ENCODE data around the gene TMEM272. TPM values are rescaled to one million over a fixed set of nuclear protein-coding genes. Genes with fewer than 3 reads are reported as not detected.

TMEM272 gene, protein sequence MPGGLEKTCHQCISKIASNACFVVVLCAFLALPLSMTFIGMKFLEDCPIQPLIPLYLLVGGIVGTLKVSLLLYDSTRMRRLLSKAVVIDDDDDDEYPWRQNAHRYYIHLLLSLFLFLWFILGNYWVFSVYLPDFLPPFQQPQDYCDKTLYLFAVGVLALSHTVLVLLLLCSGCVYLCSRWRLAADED
- under 1 TPM; 0.34 to 0.54 (median 0.38) TPM for polyA plus RNA-seq (ENCODE audit: insufficient read length in 3 of 3)
- long read RNA-seq, donor 1: 0 reads
- long read RNA-seq, donor 2: 0 reads
- long read RNA-seq, donor 3: 0 reads
- long read RNA-seq, donor 4: 0 reads
- long read RNA-seq, donor 5: 0 reads
- long read RNA-seq, donor 6: 0 reads
- long read RNA-seq, donor 7: 0 reads
- long read RNA-seq, donor 8: 0 reads
- long read RNA-seq, donor 9: 0 reads
- long read RNA-seq, donor 10: 0 reads
- long read RNA-seq, donor 11: 0 reads
- long read RNA-seq, donor 12: 0 reads
- long read RNA-seq, donor 13: 0 reads
- long read RNA-seq, donor 14: 0 reads
- long read RNA-seq, donor 15: 0 reads
- long read RNA-seq, donor 16: 0 reads

DNA sequence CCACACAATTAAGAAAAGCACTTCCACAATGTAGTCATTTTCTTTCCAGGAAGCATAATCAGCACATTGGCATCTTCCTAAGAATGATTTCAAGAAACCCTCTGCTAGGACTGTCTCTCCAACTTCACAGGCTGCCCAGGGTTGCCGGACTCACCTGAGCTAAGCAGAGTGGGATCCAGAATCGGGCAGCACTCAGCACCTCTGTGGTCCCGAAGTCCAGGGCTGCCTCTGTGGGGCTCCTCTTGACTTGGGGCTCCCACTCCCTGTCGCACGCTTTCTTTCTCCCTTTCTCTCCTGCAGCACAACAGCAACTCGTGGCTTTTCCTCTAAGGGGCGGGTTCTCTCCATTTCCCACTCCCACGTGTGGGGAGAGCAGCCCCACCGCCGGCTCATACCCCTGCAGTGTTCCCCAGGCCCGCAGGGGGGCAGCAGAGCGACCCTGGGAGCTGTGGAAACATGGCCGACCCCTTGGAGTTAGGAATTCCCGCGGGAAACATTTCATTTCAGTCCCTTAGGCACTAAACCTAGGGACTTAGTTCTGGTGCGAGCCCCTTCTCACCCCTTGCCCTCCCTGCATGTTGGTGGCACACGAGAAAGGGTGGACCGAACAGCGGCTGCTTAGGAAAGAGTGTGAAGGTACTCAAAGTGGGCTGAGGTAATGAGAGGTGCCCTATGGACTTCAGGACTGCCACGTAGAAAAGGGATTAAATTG is at the start of gene TMEM272:
TSS of gene TMEM272 (minus strand) at position 316 of the 712 bp plus-strand sequence. CDS start 6,647 bp downstream, outside the sequence.
- peak; percentile 17 to 48 (median 34) for DNase-seq (ENCODE audit: extremely low read depth in 1 of 11, low read depth in 9 of 11, low spot score in 4 of 11)

GRCh38 chr13:51894239-51894638 is 49.3 kb upstream of the TMEM272 start:
- DNase-seq (ENCODE audit: extremely low read depth in 1 of 11, low read depth in 9 of 11, low spot score in 4 of 11): no peak

DNA sequence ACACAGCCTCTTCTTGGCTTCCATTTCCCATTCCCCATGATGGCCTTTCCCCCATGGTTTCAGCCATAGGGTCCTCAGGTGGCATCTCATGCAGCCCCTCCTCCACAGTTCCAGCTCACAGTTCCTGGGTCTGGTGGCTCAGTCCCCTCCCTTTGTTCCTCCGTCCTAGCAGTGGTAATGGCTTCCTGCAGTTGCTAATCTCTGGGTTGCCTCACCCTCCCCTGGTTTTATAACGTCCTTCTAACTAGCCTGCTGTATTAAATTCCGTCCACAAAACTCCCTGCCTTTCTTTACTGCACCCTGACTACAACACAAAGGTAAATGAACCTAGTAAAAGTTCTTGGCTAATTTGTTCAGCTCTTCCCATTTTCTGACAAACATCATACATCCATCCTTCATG is 47.7 kb upstream of the TMEM272 start:
- no peak for DNase-seq (ENCODE audit: extremely low read depth in 1 of 11, low read depth in 9 of 11, low spot score in 4 of 11)

- DNase-seq (ENCODE audit: extremely low read depth in 1 of 11, low read depth in 9 of 11, low spot score in 4 of 11): no peak
Observed at GRCh38 chr13:51887468-51887867, 42.5 kb upstream of the TMEM272 start.

GRCh38 chr13:51885651-51886050 is 40.7 kb upstream of the TMEM272 start:
- DNase-seq (ENCODE audit: extremely low read depth in 1 of 11, low read depth in 9 of 11, low spot score in 4 of 11): no peak

GRCh38 chr13:51883226-51883600 is 38.2 kb upstream of the TMEM272 start:
- DNase-seq (ENCODE audit: extremely low read depth in 1 of 11, low read depth in 9 of 11, low spot score in 4 of 11): no peak

- DNase-seq (ENCODE audit: extremely low read depth in 1 of 11, low read depth in 9 of 11, low spot score in 4 of 11): no peak
Observed at GRCh38 chr13:51882570-51883225, 37.7 kb upstream of the TMEM272 start.

DNA sequence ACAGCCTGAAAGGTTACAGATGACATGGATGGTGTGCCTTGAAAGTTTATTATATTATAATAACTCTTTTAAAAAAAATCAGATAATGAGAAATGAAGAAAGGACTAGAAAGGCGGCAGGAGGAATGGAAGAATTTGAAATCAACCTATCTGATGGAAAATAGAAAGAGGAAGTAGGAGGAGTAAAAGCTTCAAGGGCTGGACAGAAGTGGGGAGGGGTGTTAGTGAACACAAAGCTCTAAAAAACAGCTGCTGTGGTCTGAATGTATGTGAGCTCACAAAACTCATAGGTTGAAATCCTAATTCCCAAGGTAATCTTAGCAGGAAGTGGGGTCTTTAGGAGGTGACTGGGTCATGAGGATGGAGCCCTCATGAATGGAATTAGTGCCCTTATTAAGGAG is 36.3 kb upstream of the TMEM272 start:
- no peak for DNase-seq (ENCODE audit: extremely low read depth in 1 of 11, low read depth in 9 of 11, low spot score in 4 of 11)

DNA sequence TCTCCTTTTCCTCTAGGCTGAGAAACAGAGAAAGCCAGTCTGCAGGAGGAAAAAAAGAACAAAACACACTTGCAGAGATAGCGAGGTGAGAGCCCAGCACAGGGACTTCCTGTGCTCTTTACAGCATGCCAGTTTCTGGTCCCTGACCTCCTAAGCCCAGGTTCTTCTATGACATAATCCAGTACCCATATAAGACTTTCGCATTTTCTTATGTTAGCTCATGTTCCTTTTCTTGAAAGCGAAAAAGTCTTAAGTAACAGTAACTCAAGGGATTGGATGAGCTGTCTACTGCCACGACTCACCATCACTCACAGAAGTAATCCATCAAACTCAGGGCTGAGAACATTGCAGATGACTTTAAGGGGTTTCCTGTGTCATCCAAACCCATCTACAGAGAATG is 34.2 kb upstream of the TMEM272 start:
- no peak for DNase-seq (ENCODE audit: extremely low read depth in 1 of 11, low read depth in 9 of 11, low spot score in 4 of 11)

DNA sequence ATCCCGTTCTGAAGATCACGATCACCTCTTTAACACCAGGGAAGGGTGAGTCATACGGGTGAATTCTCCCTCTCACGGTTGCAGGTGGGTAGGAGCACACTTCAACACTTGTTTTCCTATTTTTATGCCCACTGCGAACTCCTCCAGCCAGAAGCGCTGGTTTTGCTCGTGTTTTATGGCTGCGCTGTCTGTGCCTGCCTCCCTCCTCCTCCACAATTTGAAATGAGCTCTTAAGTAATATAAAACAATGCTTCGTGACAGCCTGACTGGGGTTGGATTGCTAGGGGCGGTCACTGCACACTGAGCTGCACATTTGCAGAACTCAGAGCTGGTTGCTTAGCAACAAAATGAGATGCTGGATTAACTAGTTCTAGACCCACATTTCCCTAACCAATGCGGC is 29.7 kb upstream of the TMEM272 start:
- peak in 9 of 11 donors; percentile 12 to 53 (median 35) for DNase-seq (ENCODE audit: extremely low read depth in 1 of 11, low read depth in 9 of 11, low spot score in 4 of 11)

GRCh38 chr13:51873837-51874236 is 28.9 kb upstream of the TMEM272 start:
- DNase-seq (ENCODE audit: extremely low read depth in 1 of 11, low read depth in 9 of 11, low spot score in 4 of 11): no peak

DNA sequence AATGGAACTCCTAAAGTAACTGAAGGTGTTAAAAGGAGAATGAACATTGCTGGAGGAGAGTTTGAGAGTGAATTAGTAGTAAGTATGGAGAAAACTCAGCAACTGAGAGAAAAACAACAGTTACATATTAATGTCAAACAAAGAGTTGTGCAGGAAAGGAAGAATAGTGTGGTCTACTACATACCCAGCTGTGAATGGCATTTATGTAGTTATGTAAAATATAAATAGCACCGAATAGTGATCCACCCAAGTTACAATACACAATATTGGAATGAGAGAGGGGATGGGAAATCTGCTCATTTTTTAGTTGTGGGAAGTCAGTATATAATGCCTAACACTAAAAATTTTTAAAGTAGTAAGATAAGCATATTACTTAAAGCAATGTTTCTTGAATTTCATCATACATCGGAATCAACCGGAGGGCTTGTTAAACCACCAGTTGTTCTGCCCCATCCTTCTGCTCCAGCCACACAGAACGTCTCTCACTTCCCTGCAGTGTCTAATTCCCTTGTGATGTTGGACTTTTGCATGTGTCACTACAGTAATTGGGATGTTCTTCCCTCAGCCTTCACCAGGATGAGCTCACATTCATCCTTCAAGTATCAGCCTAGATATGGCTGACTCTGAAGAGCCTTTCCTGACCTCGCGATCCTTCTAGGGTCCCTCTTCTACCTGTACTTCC is 28.3 kb upstream of the TMEM272 start:
- no peak for DNase-seq (ENCODE audit: extremely low read depth in 1 of 11, low read depth in 9 of 11, low spot score in 4 of 11)

GRCh38 chr13:51870616-51871015 is 25.6 kb upstream of the TMEM272 start:
- DNase-seq (ENCODE audit: extremely low read depth in 1 of 11, low read depth in 9 of 11, low spot score in 4 of 11): no peak

DNA sequence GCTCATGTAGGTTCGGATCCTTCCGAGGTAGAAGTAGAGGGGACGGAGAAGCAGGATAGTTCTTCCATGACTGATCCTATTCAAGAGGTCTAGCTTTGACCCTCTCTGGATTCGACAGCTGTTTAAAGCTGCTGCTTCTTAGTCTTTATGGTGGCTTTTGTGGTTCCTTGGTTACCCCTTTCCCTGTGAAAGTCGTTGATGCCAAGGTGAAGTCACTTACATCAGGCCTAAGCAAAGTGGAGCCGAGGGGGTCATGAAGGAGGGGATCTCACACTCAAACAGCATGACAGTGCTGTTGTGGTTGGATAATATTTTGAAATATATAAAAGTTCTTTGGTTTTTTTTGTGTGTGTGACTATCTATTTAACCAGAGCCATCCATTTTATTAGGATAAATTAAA is 24.9 kb upstream of the TMEM272 start:
- DNase-seq (ENCODE audit: extremely low read depth in 1 of 11, low read depth in 9 of 11, low spot score in 4 of 11): no peak

DNA sequence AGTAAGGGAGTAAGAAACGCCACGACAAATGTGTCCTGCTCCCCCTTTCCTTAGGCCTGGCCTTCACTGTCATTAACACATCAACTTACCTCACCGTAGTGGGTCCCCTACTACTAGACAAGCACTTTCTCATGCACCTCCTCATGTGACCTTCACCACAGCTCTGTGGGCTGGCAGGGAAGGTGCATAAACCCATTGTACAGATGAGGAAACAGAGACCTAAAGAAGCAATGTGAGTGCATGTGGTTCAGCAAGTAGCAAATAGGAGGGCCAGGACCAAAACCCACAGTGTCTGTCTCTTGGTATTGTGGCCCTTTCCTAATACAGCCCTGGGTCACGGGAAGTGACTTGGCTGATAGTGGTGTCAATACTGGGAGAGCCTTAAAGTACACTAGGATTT is 22.1 kb upstream of the TMEM272 start:
- no peak for DNase-seq (ENCODE audit: extremely low read depth in 1 of 11, low read depth in 9 of 11, low spot score in 4 of 11)

DNA sequence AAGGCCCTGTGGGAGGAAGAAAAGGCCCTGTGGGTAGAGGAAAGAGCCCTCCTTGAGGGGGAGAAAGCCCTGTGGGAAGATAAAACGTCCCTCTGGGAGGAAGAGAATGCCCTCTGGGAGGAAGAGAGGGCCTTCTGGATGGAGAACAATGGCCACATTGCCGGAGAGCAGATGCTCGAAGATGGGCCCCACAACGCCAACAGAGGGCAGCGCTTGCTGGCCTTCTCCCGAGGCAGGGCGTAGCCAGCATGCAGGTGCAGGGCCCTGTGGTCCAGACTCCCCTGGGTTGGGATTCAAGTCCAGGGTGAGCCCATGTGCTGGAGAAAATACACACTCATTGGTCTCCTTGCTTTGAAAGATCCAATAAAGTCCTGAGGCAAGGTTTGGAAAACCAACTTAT is 20.9 kb upstream of the TMEM272 start:
- no peak for DNase-seq (ENCODE audit: extremely low read depth in 1 of 11, low read depth in 9 of 11, low spot score in 4 of 11)

DNA sequence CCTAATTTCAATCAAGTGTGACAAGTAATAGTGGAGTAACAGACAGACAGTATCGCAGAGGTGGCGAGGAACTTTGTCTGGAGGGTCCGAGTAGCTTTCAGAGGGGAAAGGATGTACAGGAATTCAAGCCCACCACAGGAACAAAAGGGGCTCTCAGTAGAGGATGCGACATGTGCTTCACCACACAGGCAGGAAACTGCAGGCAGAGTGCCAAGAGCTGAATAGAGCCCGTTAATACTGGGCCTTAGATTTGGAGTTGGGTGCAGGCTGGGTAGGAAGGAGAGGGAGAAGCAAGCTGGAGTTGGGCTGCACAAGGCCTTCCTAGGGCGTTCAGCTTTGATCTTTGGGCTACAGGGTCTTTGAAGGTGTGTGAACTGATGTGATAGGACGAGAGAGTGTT is 18.0 kb upstream of the TMEM272 start:
- DNase-seq (ENCODE audit: extremely low read depth in 1 of 11, low read depth in 9 of 11, low spot score in 4 of 11): no peak

- DNase-seq (ENCODE audit: extremely low read depth in 1 of 11, low read depth in 9 of 11, low spot score in 4 of 11): no peak
Observed at GRCh38 chr13:51861723-51862300, 16.8 kb upstream of the TMEM272 start, which contains the start of gene CCDC70. CCDC70 (plus strand) TSS chr13:51861969; CDS start chr13:51865412, 3,443 bp downstream.
